ENCODE measurements around the gene CDC25C.
A peak's percentile ranks its signal among the peaks of the same experiment; 100 is the strongest.

The CDC25C gene

GRCh38 chr5:138331449-138332368, at the start of gene CDC25C:
Gene CDC25C (minus strand): TSS chr5:138331804. CDS start chr5:138331180, 624 bp downstream.
- Mint-ChIP-seq H3K4me1 (peaks cover 30% of the 10 kb centered on the region), H3K27me3 (peaks cover 3% of the 10 kb centered on the region), H3K4me3 (peak within 1 kb of the TSS; percentile 78), H3K9me3 (no peaks in the 10 kb centered on the region), H3K27ac (peak within 1 kb of the TSS; percentile 75), H3K36me3 (no peaks in the 10 kb centered on the region)
- DNase-seq = peak; percentile 99
- CTCF ChIA-PET = interaction anchor here (0.6 to 13.2 kb wide), 3 partner anchors 21 to 132 kb away, joined by 3 to 209 read pairs (median 4); partner anchors contain the start of gene KDM3B

GRCh38 chr5:138372653-138373052, 41.0 kb upstream of the CDC25C start:
- peaks cover 2% of the 10 kb centered on the region for H3K4me1 Mint-ChIP-seq
- H3K27ac Mint-ChIP-seq = peak overlapping the region; percentile 72
- no peaks in the 10 kb centered on the region for H3K9me3 Mint-ChIP-seq
- CTCF ChIA-PET = interaction anchor here (1.0 to 1.2 kb wide), 2 partner anchors 20 to 77 kb away, joined by 3 to 4 read pairs; partner anchors contain the start of gene KDM3B
- H3K36me3 Mint-ChIP-seq = peaks cover 21% of the 10 kb centered on the region
- H3K27me3 Mint-ChIP-seq = no peaks in the 10 kb centered on the region
- no peak for DNase-seq
- no peak overlapping the region for H3K4me3 Mint-ChIP-seq

- Mint-ChIP-seq H3K36me3 (peaks cover 17% of the 10 kb centered on the region), H3K4me1 (peaks cover 2% of the 10 kb centered on the region), H3K27me3 (no peaks in the 10 kb centered on the region), H3K27ac (no peak overlapping the region), H3K9me3 (no peaks in the 10 kb centered on the region), H3K4me3 (no peak overlapping the region)
- DNase-seq = no peak
- CTCF ChIA-PET = interaction anchor here (1.0 to 1.9 kb wide), 3 partner anchors 18 to 77 kb away, joined by 3 to 7 read pairs (median 4); partner anchors contain the start of gene KDM3B
Observed at GRCh38 chr5:138372225-138372624, 40.6 kb upstream of the CDC25C start.

GRCh38 chr5:138371454-138371853, 39.9 kb upstream of the CDC25C start:
- DNase-seq = no peak
- Mint-ChIP-seq H3K36me3 (peaks cover 12% of the 10 kb centered on the region), H3K4me3 (no peak overlapping the region), H3K27ac (no peak overlapping the region), H3K27me3 (no peaks in the 10 kb centered on the region), H3K9me3 (no peaks in the 10 kb centered on the region), H3K4me1 (peaks cover 2% of the 10 kb centered on the region)
- CTCF ChIA-PET = interaction anchor here (1.1 to 1.9 kb wide), 3 partner anchors 17 to 78 kb away, joined by 3 to 7 read pairs (median 3); partner anchors contain the start of gene KDM3B

GRCh38 chr5:138370537-138370936, 38.9 kb upstream of the CDC25C start:
- H3K27ac Mint-ChIP-seq = no peak overlapping the region
- CTCF ChIA-PET = interaction anchor here (1.1 to 1.9 kb wide), 2 partner anchors 16 to 18 kb away, joined by 3 to 7 read pairs; partner anchors contain the start of gene KDM3B
- peaks cover 2% of the 10 kb centered on the region for H3K4me1 Mint-ChIP-seq
- no peaks in the 10 kb centered on the region for H3K9me3 Mint-ChIP-seq
- no peaks in the 10 kb centered on the region for H3K27me3 Mint-ChIP-seq
- DNase-seq = no peak
- peaks cover 10% of the 10 kb centered on the region for H3K36me3 Mint-ChIP-seq
- no peak overlapping the region for H3K4me3 Mint-ChIP-seq

GRCh38 chr5:138369706-138370105, 38.1 kb upstream of the CDC25C start:
- CTCF ChIA-PET = interaction anchor here (3.0 kb wide), 1 partner anchor 17 kb away, joined by 22 read pairs; the partner anchor contains the start of gene KDM3B
- Mint-ChIP-seq H3K9me3 (no peaks in the 10 kb centered on the region), H3K36me3 (peaks cover 6% of the 10 kb centered on the region), H3K27me3 (no peaks in the 10 kb centered on the region), H3K4me1 (peaks cover 2% of the 10 kb centered on the region), H3K27ac (no peak overlapping the region), H3K4me3 (no peak overlapping the region)
- DNase-seq = no peak

GRCh38 chr5:138369261-138369660, 37.7 kb upstream of the CDC25C start:
- Mint-ChIP-seq H3K4me3 (no peak overlapping the region), H3K27me3 (no peaks in the 10 kb centered on the region), H3K9me3 (no peaks in the 10 kb centered on the region), H3K4me1 (peaks cover 2% of the 10 kb centered on the region), H3K27ac (no peak overlapping the region), H3K36me3 (peaks cover 7% of the 10 kb centered on the region)
- no peak for DNase-seq
- CTCF ChIA-PET = interaction anchor here (0.9 to 3.0 kb wide), 2 partner anchors 17 to 19 kb away, joined by 3 to 22 read pairs; partner anchors contain the start of gene KDM3B

- CTCF ChIA-PET = interaction anchor here (0.5 kb wide), 1 partner anchor 187 kb away, joined by 3 read pairs; no protein-coding TSS in a partner anchor
- Mint-ChIP-seq H3K4me3 (no peak overlapping the region), H3K27me3 (no peaks in the 10 kb centered on the region), H3K4me1 (peaks cover 2% of the 10 kb centered on the region), H3K27ac (no peak overlapping the region), H3K9me3 (no peaks in the 10 kb centered on the region), H3K36me3 (peaks cover 3% of the 10 kb centered on the region)
- no peak for DNase-seq
Observed at GRCh38 chr5:138366632-138367382, 35.2 kb upstream of the CDC25C start.

GRCh38 chr5:138364576-138364975, 33.0 kb upstream of the CDC25C start:
- Mint-ChIP-seq H3K4me1 (peaks cover 4% of the 10 kb centered on the region), H3K36me3 (peaks cover 5% of the 10 kb centered on the region), H3K4me3 (no peak overlapping the region), H3K9me3 (no peaks in the 10 kb centered on the region), H3K27me3 (no peaks in the 10 kb centered on the region), H3K27ac (no peak overlapping the region)
- no peak for DNase-seq
- CTCF ChIA-PET = no interaction called here

- Mint-ChIP-seq H3K27me3 (no peaks in the 10 kb centered on the region), H3K4me1 (peaks cover 5% of the 10 kb centered on the region), H3K36me3 (peaks cover 7% of the 10 kb centered on the region), H3K4me3 (no peak overlapping the region), H3K27ac (no peak overlapping the region), H3K9me3 (no peaks in the 10 kb centered on the region)
- CTCF ChIA-PET = no interaction called here
- no peak for DNase-seq
Observed at GRCh38 chr5:138360941-138361452, 29.4 kb upstream of the CDC25C start.

GRCh38 chr5:138359621-138360020, 28.0 kb upstream of the CDC25C start:
- no peak for DNase-seq
- H3K27ac Mint-ChIP-seq = no peak overlapping the region
- CTCF ChIA-PET = no interaction called here
- H3K36me3 Mint-ChIP-seq = peaks cover 15% of the 10 kb centered on the region
- H3K4me3 Mint-ChIP-seq = no peak overlapping the region
- H3K9me3 Mint-ChIP-seq = no peaks in the 10 kb centered on the region
- peaks cover 18% of the 10 kb centered on the region for H3K4me1 Mint-ChIP-seq
- H3K27me3 Mint-ChIP-seq = no peaks in the 10 kb centered on the region

GRCh38 chr5:138354926-138355378, 23.3 kb upstream of the CDC25C start:
- Mint-ChIP-seq H3K4me1 (peaks cover 40% of the 10 kb centered on the region), H3K27ac (peak overlapping the region; percentile 95), H3K4me3 (peak overlapping the region; percentile 84), H3K27me3 (peaks cover 3% of the 10 kb centered on the region), H3K9me3 (peaks cover 8% of the 10 kb centered on the region), H3K36me3 (peaks cover 25% of the 10 kb centered on the region)
- DNase-seq = peak; percentile 46
- CTCF ChIA-PET = interaction anchor here (0.6 to 6.7 kb wide), 6 partner anchors 10 to 175 kb away, joined by 3 to 209 read pairs (median 6); partner anchors contain the start of genes BRD8, CDC25C, FAM53C and KIF20A

GRCh38 chr5:138354387-138354786, 22.8 kb upstream of the CDC25C start:
- H3K9me3 Mint-ChIP-seq = peaks cover 8% of the 10 kb centered on the region
- peak overlapping the region; percentile 95 for H3K27ac Mint-ChIP-seq
- H3K4me3 Mint-ChIP-seq = peak overlapping the region; percentile 84
- H3K36me3 Mint-ChIP-seq = peaks cover 25% of the 10 kb centered on the region
- peaks cover 40% of the 10 kb centered on the region for H3K4me1 Mint-ChIP-seq
- CTCF ChIA-PET = interaction anchor here (0.6 to 6.7 kb wide), 10 partner anchors 10 to 221 kb away, joined by 3 to 209 read pairs (median 5); partner anchors contain the start of genes BRD8, CDC25C, FAM53C and HSPA9
- no peak for DNase-seq
- H3K27me3 Mint-ChIP-seq = peaks cover 3% of the 10 kb centered on the region
